Gastrocnemius medialis (tissue), 4 donors: ENCODE measurements around the gene RAB3GAP1.

Experiments
- POLR2A ChIP-seq, 2 donors: fragments of 450-650 bp; IDR thresholded peaks; one replicate each; pipeline ENCODE4 v1.6.1; 2017; ENCODE audit warnings: antibody characterized with exemption in 2 of 2, mild to moderate bottlenecking in 2 of 2, moderate library complexity in 2 of 2
- TF ChIP-seq, protein P1 (sequence below), 5 experiments: fragments of 450-650 bp in 3 of 5; fragments of 200-600 bp in 2 of 5; sonication (generic) in 2 of 5; IDR thresholded peaks in 4 of 5; conservative IDR thresholded peaks in 1 of 5; 1 replicate in 4 of 5; 2 replicates in 1 of 5; pipeline ENCODE4 v1.5.1; 2016 to 2019; ENCODE audit warnings: antibody characterized with exemption in 5 of 5, mild to moderate bottlenecking in 3 of 5, moderate library complexity in 3 of 5

DNA sequence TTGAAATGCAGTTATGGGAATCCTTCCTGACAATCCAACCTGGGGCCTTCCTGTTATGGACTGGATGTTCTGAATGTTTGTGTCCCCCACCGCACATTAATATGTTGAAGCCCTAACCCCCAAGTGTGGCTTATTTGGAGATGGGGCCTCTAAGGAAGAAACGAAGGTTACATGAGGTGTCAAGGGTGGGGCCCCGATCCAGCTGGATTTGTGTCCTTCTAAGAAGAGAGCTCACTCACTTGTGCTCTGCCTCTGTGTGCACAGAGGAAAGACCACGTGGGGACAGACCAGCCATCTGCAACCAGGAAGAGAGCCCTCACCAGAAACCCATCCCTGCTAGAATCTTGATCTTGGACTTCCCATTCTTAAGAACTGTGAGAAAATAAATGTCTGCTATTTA lies 49.3 kb upstream of the RAB3GAP1 start:
- TF ChIP-seq, protein P1, sequence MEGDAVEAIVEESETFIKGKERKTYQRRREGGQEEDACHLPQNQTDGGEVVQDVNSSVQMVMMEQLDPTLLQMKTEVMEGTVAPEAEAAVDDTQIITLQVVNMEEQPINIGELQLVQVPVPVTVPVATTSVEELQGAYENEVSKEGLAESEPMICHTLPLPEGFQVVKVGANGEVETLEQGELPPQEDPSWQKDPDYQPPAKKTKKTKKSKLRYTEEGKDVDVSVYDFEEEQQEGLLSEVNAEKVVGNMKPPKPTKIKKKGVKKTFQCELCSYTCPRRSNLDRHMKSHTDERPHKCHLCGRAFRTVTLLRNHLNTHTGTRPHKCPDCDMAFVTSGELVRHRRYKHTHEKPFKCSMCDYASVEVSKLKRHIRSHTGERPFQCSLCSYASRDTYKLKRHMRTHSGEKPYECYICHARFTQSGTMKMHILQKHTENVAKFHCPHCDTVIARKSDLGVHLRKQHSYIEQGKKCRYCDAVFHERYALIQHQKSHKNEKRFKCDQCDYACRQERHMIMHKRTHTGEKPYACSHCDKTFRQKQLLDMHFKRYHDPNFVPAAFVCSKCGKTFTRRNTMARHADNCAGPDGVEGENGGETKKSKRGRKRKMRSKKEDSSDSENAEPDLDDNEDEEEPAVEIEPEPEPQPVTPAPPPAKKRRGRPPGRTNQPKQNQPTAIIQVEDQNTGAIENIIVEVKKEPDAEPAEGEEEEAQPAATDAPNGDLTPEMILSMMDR (IDR thresholded peaks at IDR 0.05 in 4 of 5, conservative IDR thresholded peaks at IDR 0.05 in 1 of 5): no peak
- TF ChIP-seq POLR2A (IDR thresholded peaks at IDR 0.05): no peak
